Mucosa of stomach (tissue), 1 donor: Measurements from ENCODE around the gene PRPS1L1.

ENCODE experiments used
- H3K27me3 ChIP-seq: one replicate; pipeline ENCODE4 v1.7.0; 2013; ENCODE audit warnings: mild to moderate bottlenecking, low read length; ENCODE audit not compliant: control insufficient read depth, insufficient read depth
- H3K36me3 ChIP-seq: one replicate; pipeline ENCODE4 v1.7.0; 2013; ENCODE audit warnings: low read length; ENCODE audit not compliant: control insufficient read depth, insufficient read depth
- H3K4me1 ChIP-seq: one replicate; pipeline ENCODE4 v1.7.0; 2013; ENCODE audit warnings: mild to moderate bottlenecking, low read length; ENCODE audit not compliant: control insufficient read depth, insufficient read depth
- H3K4me3 ChIP-seq: one replicate; pipeline ENCODE4 v1.7.0; 2013; ENCODE audit warnings: low read length
- H3K9ac ChIP-seq: one replicate; pipeline ENCODE4 v1.7.0; 2013; ENCODE audit warnings: mild to moderate bottlenecking, low read length, moderate library complexity
- H3K9me3 ChIP-seq: one replicate; pipeline ENCODE4 v1.7.0; 2013; ENCODE audit warnings: mild to moderate bottlenecking, low read length, moderate library complexity; ENCODE audit not compliant: control insufficient read depth
- donor health status: Pancreatic carcinoma.

The PRPS1L1 gene

GRCh38 chr7:18003286-18003994 is 24.2 kb downstream of the PRPS1L1 start:
- Histone ChIP-seq H3K4me1 (no peaks in the 10 kb centered on the region), H3K9me3 (no peaks in the 10 kb centered on the region), H3K4me3 (no peak overlapping the region), H3K27me3 (no peaks in the 10 kb centered on the region), H3K36me3 (no peaks in the 10 kb centered on the region), H3K9ac (no peak overlapping the region)

DNA sequence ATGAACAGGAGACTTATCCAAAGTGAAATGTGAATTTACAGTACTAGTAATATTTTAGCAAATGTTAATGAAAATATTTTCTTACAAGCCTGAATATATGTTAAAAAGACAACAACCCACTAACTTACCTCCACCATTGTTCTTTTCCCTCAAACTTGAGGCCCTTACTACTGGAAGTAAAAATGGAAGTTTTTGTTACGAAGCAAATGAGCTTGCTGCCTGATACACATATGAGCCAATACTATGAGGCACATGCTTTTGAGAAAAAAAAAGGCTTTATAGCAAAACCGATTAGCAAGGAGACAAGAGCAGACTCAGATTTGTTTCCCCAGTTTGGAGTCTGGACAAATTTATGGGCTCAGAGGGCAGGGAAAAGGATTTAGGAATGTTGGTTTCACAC is 29.0 kb downstream of the PRPS1L1 start:
- no peak overlapping the region for H3K9ac ChIP-seq
- H3K36me3 ChIP-seq, result no peaks in the 10 kb centered on the region
- H3K4me1 ChIP-seq, result no peaks in the 10 kb centered on the region
- H3K4me3 ChIP-seq, result no peak overlapping the region
- H3K27me3 ChIP-seq, result no peaks in the 10 kb centered on the region
- no peaks in the 10 kb centered on the region for H3K9me3 ChIP-seq

GRCh38 chr7:17996442-17997223 is 31.0 kb downstream of the PRPS1L1 start:
- no peaks in the 10 kb centered on the region for H3K4me1 ChIP-seq
- no peaks in the 10 kb centered on the region for H3K27me3 ChIP-seq
- no peak overlapping the region for H3K9ac ChIP-seq
- no peak overlapping the region for H3K4me3 ChIP-seq
- no peaks in the 10 kb centered on the region for H3K36me3 ChIP-seq
- H3K9me3 ChIP-seq, result no peaks in the 10 kb centered on the region

- Histone ChIP-seq H3K27me3 (no peaks in the 10 kb centered on the region), H3K4me1 (no peaks in the 10 kb centered on the region), H3K36me3 (no peaks in the 10 kb centered on the region), H3K9ac (no peak overlapping the region), H3K9me3 (no peaks in the 10 kb centered on the region), H3K4me3 (no peak overlapping the region)
These were observed 31.6 kb downstream of the PRPS1L1 start for GRCh38 chr7:17996040-17996439.

GRCh38 chr7:17994079-17994850 is 33.4 kb downstream of the PRPS1L1 start:
- Histone ChIP-seq H3K4me3 (no peak overlapping the region), H3K9me3 (no peaks in the 10 kb centered on the region), H3K4me1 (no peaks in the 10 kb centered on the region), H3K9ac (no peak overlapping the region), H3K27me3 (no peaks in the 10 kb centered on the region), H3K36me3 (no peaks in the 10 kb centered on the region)

- no peaks in the 10 kb centered on the region for H3K27me3 ChIP-seq
- H3K4me1 ChIP-seq, result no peaks in the 10 kb centered on the region
- no peaks in the 10 kb centered on the region for H3K36me3 ChIP-seq
- no peak overlapping the region for H3K4me3 ChIP-seq
- no peak overlapping the region for H3K9ac ChIP-seq
- no peaks in the 10 kb centered on the region for H3K9me3 ChIP-seq
These were observed 35.6 kb downstream of the PRPS1L1 start for GRCh38 chr7:17991866-17992648.

- no peaks in the 10 kb centered on the region for H3K27me3 ChIP-seq
- H3K9ac ChIP-seq, result no peak overlapping the region
These were observed 36.9 kb downstream of the PRPS1L1 start for GRCh38 chr7:17990761-17991160.

GRCh38 chr7:17989546-17989945 is 38.1 kb downstream of the PRPS1L1 start:
- Histone ChIP-seq H3K9me3 (no peaks in the 10 kb centered on the region), H3K4me3 (no peak overlapping the region), H3K27me3 (no peaks in the 10 kb centered on the region), H3K36me3 (no peaks in the 10 kb centered on the region), H3K9ac (no peak overlapping the region), H3K4me1 (no peaks in the 10 kb centered on the region)

More at GRCh38 chr7:17990761-17991160, 36.9 kb downstream of the PRPS1L1 start:
- Histone ChIP-seq H3K4me3 (no peak overlapping the region), H3K36me3 (no peaks in the 10 kb centered on the region), H3K4me1 (no peaks in the 10 kb centered on the region), H3K9me3 (no peaks in the 10 kb centered on the region)

- H3K36me3 ChIP-seq, result no peaks in the 10 kb centered on the region
- H3K4me3 ChIP-seq, result no peak overlapping the region
- no peak overlapping the region for H3K9ac ChIP-seq
- no peaks in the 10 kb centered on the region for H3K9me3 ChIP-seq
- no peaks in the 10 kb centered on the region for H3K27me3 ChIP-seq
- no peaks in the 10 kb centered on the region for H3K4me1 ChIP-seq
These were observed 38.8 kb downstream of the PRPS1L1 start for GRCh38 chr7:17988858-17989257.

DNA sequence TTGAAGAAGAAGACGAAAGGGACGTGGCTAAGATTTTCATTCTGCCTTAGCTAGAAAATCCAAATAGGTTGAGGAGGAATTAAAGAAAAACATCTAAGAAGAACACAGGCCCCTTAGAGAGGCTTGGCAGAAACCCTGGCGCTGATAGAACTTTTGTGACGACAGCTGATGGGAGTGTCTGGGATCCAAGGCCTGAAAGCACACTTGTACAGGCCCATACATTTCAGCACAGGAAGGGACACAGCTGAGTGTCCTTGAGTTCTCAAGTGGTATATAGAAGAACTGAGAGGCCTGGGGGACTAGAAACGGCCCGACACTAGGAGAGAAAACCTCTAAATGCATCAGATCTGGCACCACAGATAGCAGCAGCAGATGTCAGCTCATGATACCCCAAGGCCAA is 39.5 kb downstream of the PRPS1L1 start:
- Histone ChIP-seq H3K36me3 (no peaks in the 10 kb centered on the region), H3K4me3 (no peak overlapping the region), H3K9me3 (no peaks in the 10 kb centered on the region), H3K9ac (no peak overlapping the region), H3K4me1 (no peaks in the 10 kb centered on the region), H3K27me3 (no peaks in the 10 kb centered on the region)

DNA sequence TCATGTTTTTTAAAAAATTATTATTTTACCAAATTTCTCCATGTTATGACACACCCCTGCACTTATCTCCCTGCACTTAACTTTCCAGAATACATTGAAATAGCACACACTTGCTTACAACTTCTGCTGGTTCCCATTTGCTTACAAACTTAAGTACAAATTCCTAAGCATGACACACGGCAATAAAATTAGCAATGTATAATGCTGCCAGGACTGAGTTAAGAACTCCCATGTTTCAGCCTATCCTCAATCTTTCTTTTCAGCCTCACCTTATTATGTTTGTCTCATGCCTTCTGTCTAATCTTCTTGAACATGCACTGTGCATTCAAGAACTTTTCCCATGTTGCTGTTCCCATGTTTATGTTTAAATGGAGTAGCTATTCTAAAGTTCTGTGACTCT is 40.8 kb downstream of the PRPS1L1 start:
- H3K27me3 ChIP-seq, result no peaks in the 10 kb centered on the region
- no peaks in the 10 kb centered on the region for H3K36me3 ChIP-seq
- no peak overlapping the region for H3K9ac ChIP-seq
- H3K9me3 ChIP-seq, result no peaks in the 10 kb centered on the region
- no peaks in the 10 kb centered on the region for H3K4me1 ChIP-seq
- no peak overlapping the region for H3K4me3 ChIP-seq
